Keratinocyte (primary cell): ENCODE data around the gene CCSAP. TPM values are rescaled to one million over a fixed set of nuclear protein-coding genes. Genes with fewer than 3 reads are reported as not detected.

Experiments
- DNase-seq: peaks from one replicate; pipeline ENCODE4 v3.0.0-alpha.2; 2011; ENCODE audit warnings: low read depth, missing footprints, low spot score
- FAIRE-seq: peaks from 2 replicates; lab custom pipeline; 2011; peaks lifted over from hg19 to GRCh38; lab: Jason Lieb, UNC
- H2AFZ ChIP-seq: 2 replicates; pipeline ENCODE4 v1.6.0; 2012; ENCODE audit warnings: low read length, control low read depth, inconsistent platforms; ENCODE audit not compliant: control insufficient read depth
- H3K27ac ChIP-seq: 2 replicates; pipeline ENCODE4 v1.5.1; 2011; ENCODE audit warnings: low read length; ENCODE audit not compliant: control insufficient read depth, insufficient read depth
- H3K27me3 ChIP-seq: 3 replicates; pipeline ENCODE4 v1.6.0; 2011; ENCODE audit warnings: low read length; ENCODE audit not compliant: control insufficient read depth, insufficient read depth; ENCODE audit errors: extremely low read depth
- H3K36me3 ChIP-seq, 2 experiments: 2 replicates in 1 of 2; 3 replicates in 1 of 2; pipeline ENCODE4 v1.5.1; 2011; ENCODE audit warnings: low read length in 2 of 2, mild to moderate bottlenecking in 1 of 2; ENCODE audit not compliant: control insufficient read depth in 2 of 2, insufficient read depth in 2 of 2; ENCODE audit errors: extremely low read depth in 1 of 2
- H3K4me1 ChIP-seq: 3 replicates; pipeline ENCODE4 v1.5.1; 2011; ENCODE audit warnings: low read length; ENCODE audit not compliant: control insufficient read depth, insufficient read depth; ENCODE audit errors: extremely low read depth
- H3K4me2 ChIP-seq: 3 replicates; pipeline ENCODE4 v1.6.0; 2011; ENCODE audit warnings: low read depth, low read length; ENCODE audit not compliant: control insufficient read depth, insufficient read depth; ENCODE audit errors: extremely low read depth
- H3K4me3 ChIP-seq, 3 experiments: fragments of 200-600 bp in 1 of 3; sonication (generic) in 1 of 3; 2 replicates in 2 of 3; 3 replicates in 1 of 3; pipeline ENCODE4 v1.5.1; 2011 to 2016; ENCODE audit warnings: low read length in 3 of 3, mild to moderate bottlenecking in 3 of 3, control low read depth in 2 of 3, inconsistent platforms in 1 of 3, low read depth in 1 of 3, mixed read lengths in 1 of 3, mixed run types in 1 of 3, moderate library complexity in 1 of 3; ENCODE audit not compliant: control insufficient read depth in 2 of 3, insufficient read depth in 2 of 3; ENCODE audit errors: extremely low read depth in 1 of 3
- H3K79me2 ChIP-seq: 2 replicates; pipeline ENCODE4 v1.6.0; 2012; ENCODE audit warnings: low read length; ENCODE audit not compliant: control insufficient read depth, insufficient read depth
- H3K9ac ChIP-seq: 3 replicates; pipeline ENCODE4 v1.6.0; 2011; ENCODE audit warnings: low read length; ENCODE audit not compliant: control insufficient read depth, insufficient read depth; ENCODE audit errors: extremely low read depth
- H3K9me1 ChIP-seq: 3 replicates; pipeline ENCODE4 v1.6.0; 2011; ENCODE audit warnings: low read length; ENCODE audit not compliant: control insufficient read depth, insufficient read depth; ENCODE audit errors: extremely low read depth
- H3K9me3 ChIP-seq: 2 replicates; pipeline ENCODE4 v1.5.1; 2012; ENCODE audit warnings: low read depth, low read length; ENCODE audit not compliant: control insufficient read depth
- H4K20me1 ChIP-seq: 3 replicates; pipeline ENCODE4 v1.6.0; 2011; ENCODE audit warnings: low read length; ENCODE audit not compliant: control insufficient read depth, insufficient read depth; ENCODE audit errors: extremely low read depth
- EZH2 ChIP-seq: IDR thresholded peaks from one replicate; pipeline ENCODE4 v1.6.1; 2012; ENCODE audit warnings: inconsistent platforms, mild to moderate bottlenecking, low read length, moderate library complexity
- dilution Hi-C: fragments of 300-500 bp; cut with MboI; formaldehyde crosslinking; loops from one replicate; pipeline ENCODE4 v1.7.0; 2020; ENCODE audit warnings: low sequenced_read_pairs; ENCODE audit not compliant: extremely low pct_ligation_motif_present
- polyA plus RNA-seq, 5 experiments: library from polyadenylated mRNA; depleted of rRNA in 3 of 5; stranded (reverse) in 3 of 5; stranded (forward) in 1 of 5; unstranded in 1 of 5; fragments of >200 nt; gene quantifications; 1 replicate in 1 of 5; 2 replicates in 3 of 5; 3 replicates in 1 of 5; pipeline versions ENCODE4 v1.2.1 to v1.2.3, GENCODE V29; 2011 to 2012; ENCODE audit warnings: missing spikeins in 2 of 5, low read depth in 1 of 5, low replicate concordance in 1 of 5
- TF ChIP-seq, protein P1 (sequence below), 3 experiments: IDR thresholded peaks in 1 of 3; conservative IDR thresholded peaks in 1 of 3; optimal IDR thresholded peaks in 1 of 3; 2 replicates in 2 of 3; 3 replicates in 1 of 3; pipeline versions ENCODE3 to v1.5.1; 2011; ENCODE audit warnings: low read length in 3 of 3, mild to moderate bottlenecking in 3 of 3, moderate library complexity in 2 of 3, control low read depth in 1 of 3, inconsistent platforms in 1 of 3; ENCODE audit not compliant: insufficient read depth in 2 of 3; ENCODE audit errors: extremely low read depth in 1 of 3

Gene CCSAP
- polyA plus RNA-seq, 1 donor (not counting 4 experiments of a cell fraction or from before 2014, with no cell fraction given): 6.5 TPM

DNA sequence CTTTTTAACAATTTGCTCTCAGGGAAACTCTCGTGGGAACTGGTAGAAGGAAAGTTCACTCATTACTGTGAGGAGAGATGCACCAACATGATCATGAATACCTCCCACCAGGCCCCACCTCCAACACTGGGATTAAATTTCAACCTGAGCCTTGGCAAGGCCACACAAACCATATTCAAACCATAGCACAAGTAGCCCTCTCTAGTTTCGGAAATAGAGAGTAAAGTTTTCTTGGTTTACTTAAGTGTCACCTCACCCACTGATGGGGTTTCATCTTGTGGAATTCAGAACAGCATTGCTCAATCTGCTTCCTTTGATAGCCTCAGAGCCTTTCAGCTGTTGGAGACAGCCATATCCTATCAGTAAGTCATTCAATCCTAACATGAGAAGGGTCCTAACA is 25.5 kb upstream of the CCSAP start:
- DNase-seq (no peak), FAIRE-seq (no peak)
- TF ChIP-seq EZH2: no peak
- TF ChIP-seq, protein P1, sequence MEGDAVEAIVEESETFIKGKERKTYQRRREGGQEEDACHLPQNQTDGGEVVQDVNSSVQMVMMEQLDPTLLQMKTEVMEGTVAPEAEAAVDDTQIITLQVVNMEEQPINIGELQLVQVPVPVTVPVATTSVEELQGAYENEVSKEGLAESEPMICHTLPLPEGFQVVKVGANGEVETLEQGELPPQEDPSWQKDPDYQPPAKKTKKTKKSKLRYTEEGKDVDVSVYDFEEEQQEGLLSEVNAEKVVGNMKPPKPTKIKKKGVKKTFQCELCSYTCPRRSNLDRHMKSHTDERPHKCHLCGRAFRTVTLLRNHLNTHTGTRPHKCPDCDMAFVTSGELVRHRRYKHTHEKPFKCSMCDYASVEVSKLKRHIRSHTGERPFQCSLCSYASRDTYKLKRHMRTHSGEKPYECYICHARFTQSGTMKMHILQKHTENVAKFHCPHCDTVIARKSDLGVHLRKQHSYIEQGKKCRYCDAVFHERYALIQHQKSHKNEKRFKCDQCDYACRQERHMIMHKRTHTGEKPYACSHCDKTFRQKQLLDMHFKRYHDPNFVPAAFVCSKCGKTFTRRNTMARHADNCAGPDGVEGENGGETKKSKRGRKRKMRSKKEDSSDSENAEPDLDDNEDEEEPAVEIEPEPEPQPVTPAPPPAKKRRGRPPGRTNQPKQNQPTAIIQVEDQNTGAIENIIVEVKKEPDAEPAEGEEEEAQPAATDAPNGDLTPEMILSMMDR (optimal IDR thresholded peaks at IDR 0.05 in 1 of 3, IDR thresholded peaks at IDR 0.05 in 1 of 3, conservative IDR thresholded peaks at IDR 0.05 in 1 of 3; ENCODE audit: extremely low read depth in 1 of 3, insufficient read depth in 2 of 3, low read length in 3 of 3): no peak
- H3K9me3 ChIP-seq: no peaks in the 10 kb centered on the region
- no peaks in the 10 kb centered on the region for H3K79me2 ChIP-seq
- H3K36me3 ChIP-seq: no peaks in the 10 kb centered on the region
- dilution Hi-C loops: no loop called here
- H3K9ac ChIP-seq: no peak overlapping the region
- peaks cover 5% of the 10 kb centered on the region for H3K27me3 ChIP-seq
- no peak overlapping the region for H3K27ac ChIP-seq
- no peaks in the 10 kb centered on the region for H3K9me1 ChIP-seq
- H3K4me1 ChIP-seq: peaks cover 23% of the 10 kb centered on the region
- no peak overlapping the region for H3K4me3 ChIP-seq
- no peak overlapping the region for H2AFZ ChIP-seq
- H3K4me2 ChIP-seq: no peak overlapping the region
- H4K20me1 ChIP-seq: no peaks in the 10 kb centered on the region

DNA sequence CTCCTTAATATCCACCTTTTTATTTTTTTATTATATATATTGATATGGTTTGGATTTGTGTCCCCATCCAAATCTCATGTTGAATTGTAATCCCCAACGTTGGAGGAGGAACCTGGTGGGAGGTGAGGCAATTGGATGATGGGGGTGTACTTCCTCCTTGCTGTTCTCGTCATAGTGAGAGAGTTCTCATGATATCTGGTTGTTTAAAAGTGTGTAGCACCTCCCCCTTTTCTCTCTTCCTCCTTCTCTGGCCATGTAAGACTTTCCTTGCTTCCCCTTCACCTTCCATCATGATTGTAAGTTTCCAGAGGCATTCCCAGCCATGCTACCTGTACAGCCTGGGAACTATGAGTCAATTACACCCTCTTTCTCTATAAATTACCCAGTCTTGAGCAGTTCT is 22.7 kb upstream of the CCSAP start:
- H3K9ac ChIP-seq: no peak overlapping the region
- H3K4me3 ChIP-seq: no peak overlapping the region
- H3K27me3 ChIP-seq: peaks cover 7% of the 10 kb centered on the region
- no peaks in the 10 kb centered on the region for H3K9me3 ChIP-seq
- H3K4me1 ChIP-seq: no peaks in the 10 kb centered on the region
- H3K9me1 ChIP-seq: no peaks in the 10 kb centered on the region
- H3K36me3 ChIP-seq: no peaks in the 10 kb centered on the region
- FAIRE-seq: no peak
- no peak overlapping the region for H3K27ac ChIP-seq
- dilution Hi-C loops: no loop called here
- H4K20me1 ChIP-seq: no peaks in the 10 kb centered on the region
- no peaks in the 10 kb centered on the region for H3K79me2 ChIP-seq
- no peak for TF ChIP-seq EZH2
- TF ChIP-seq, protein P1 (optimal IDR thresholded peaks at IDR 0.05 in 1 of 3, IDR thresholded peaks at IDR 0.05 in 1 of 3, conservative IDR thresholded peaks at IDR 0.05 in 1 of 3; ENCODE audit: extremely low read depth in 1 of 3, insufficient read depth in 2 of 3, low read length in 3 of 3): no peak
- no peak overlapping the region for H2AFZ ChIP-seq
- DNase-seq: no peak
- no peak overlapping the region for H3K4me2 ChIP-seq
